ENCODE results near the gene KCNE1. TPM values are rescaled to one million over a fixed set of nuclear protein-coding genes. Genes with fewer than 3 reads are reported as not detected.

Gene KCNE1
- total RNA-seq, 1 experiment from 2014 or later, result not detected

GRCh38 chr21:34554227-34554626 lies 42.2 kb upstream of the KCNE1 start:
- Histone ChIP-seq H3K36me3 (ENCODE audit: control insufficient read depth, insufficient read depth, low read length) (no peaks in the 10 kb centered on the region), H3K27me3 (ENCODE audit: control insufficient read depth, insufficient read depth, low read length) (no peaks in the 10 kb centered on the region), H3K27ac (ENCODE audit: low read length) (no peak overlapping the region), H3K4me3 (ENCODE audit: low read depth in 2 of 2, low read length in 2 of 2) (no peak overlapping the region), H3K9me3 (ENCODE audit: control insufficient read depth, insufficient read depth, low read depth, low read length) (no peaks in the 10 kb centered on the region), H3K4me1 (ENCODE audit: control insufficient read depth, insufficient read depth, low read length) (no peaks in the 10 kb centered on the region)
- intact Hi-C loops (cut with micrococcal nuclease; ENCODE audit: unreplicated experiment), result no loop called here
- TF ChIP-seq SIN3A (IDR thresholded peaks at IDR 0.05; ENCODE audit: borderline replicate concordance, insufficient read depth, low read depth, low read length), result no peak
- TF ChIP-seq POLR2AphosphoS5 (IDR thresholded peaks at IDR 0.05; ENCODE audit: low read depth, low read length), result no peak
- TF ChIP-seq CTCF (IDR thresholded peaks at IDR 0.05), result no peak
- TF ChIP-seq REST (IDR thresholded peaks at IDR 0.05; ENCODE audit: insufficient read depth in 1 of 2, low read depth in 2 of 2, low read length in 1 of 2), result no peak
- no peak for TF ChIP-seq TCF7L2 (IDR thresholded peaks at IDR 0.05; ENCODE audit: low read depth, low read length)
- CTCF ChIA-PET, result no interaction called here
- in situ Hi-C loops (cut with HindIII; ENCODE audit: low pct_unique_long_range_greater_than_20kb, low sequenced_read_pairs), result no loop called here
- POLR2A ChIA-PET, result no interaction called here
- ATAC-seq (no peak), DNase-seq (ENCODE audit: low read depth, low spot score) (no peak)
- BruUV-seq (replicated peaks), result no TSS peak

GRCh38 chr21:34553151-34553952 lies 41.3 kb upstream of the KCNE1 start:
- no peaks in the 10 kb centered on the region for H3K4me1 ChIP-seq (ENCODE audit: control insufficient read depth, insufficient read depth, low read length)
- CTCF ChIA-PET, result interaction anchor here (0.5 kb wide), 1 partner anchor 118 kb away, joined by 3 read pairs; no protein-coding TSS in a partner anchor
- H3K27ac ChIP-seq (ENCODE audit: low read length), result no peak overlapping the region
- no peak overlapping the region for H3K4me3 ChIP-seq (ENCODE audit: low read depth in 2 of 2, low read length in 2 of 2)
- H3K9me3 ChIP-seq (ENCODE audit: control insufficient read depth, insufficient read depth, low read depth, low read length), result no peaks in the 10 kb centered on the region
- TF ChIP-seq SIN3A (IDR thresholded peaks at IDR 0.05; ENCODE audit: borderline replicate concordance, insufficient read depth, low read depth, low read length) (no peak), CTCF (IDR thresholded peaks at IDR 0.05) (no peak), TCF7L2 (IDR thresholded peaks at IDR 0.05; ENCODE audit: low read depth, low read length) (no peak), REST (IDR thresholded peaks at IDR 0.05; ENCODE audit: insufficient read depth in 1 of 2, low read depth in 2 of 2, low read length in 1 of 2) (no peak), POLR2AphosphoS5 (IDR thresholded peaks at IDR 0.05; ENCODE audit: low read depth, low read length) (no peak)
- no peaks in the 10 kb centered on the region for H3K27me3 ChIP-seq (ENCODE audit: control insufficient read depth, insufficient read depth, low read length)
- ATAC-seq (no peak), DNase-seq (ENCODE audit: low read depth, low spot score) (peak; percentile 46)
- no TSS peak for BruUV-seq (replicated peaks)
- in situ Hi-C loops (cut with HindIII; ENCODE audit: low pct_unique_long_range_greater_than_20kb, low sequenced_read_pairs) (no loop called here), intact Hi-C loops (cut with micrococcal nuclease; ENCODE audit: unreplicated experiment) (no loop called here)
- H3K36me3 ChIP-seq (ENCODE audit: control insufficient read depth, insufficient read depth, low read length), result no peaks in the 10 kb centered on the region
- POLR2A ChIA-PET, result interaction anchor here (0.7 kb wide), 1 partner anchor 28 kb away, joined by 4 read pairs; no protein-coding TSS in a partner anchor

Measured in Panc1 (cell line).